Activated naive CD8-positive, alpha-beta T cell treated with anti-CD3 and anti-CD28 coated beads for 36 hours (primary cell): Measurements from ENCODE around the gene BANF2. TPM values are rescaled to one million over a fixed set of nuclear protein-coding genes. Genes with fewer than 3 reads are reported as not detected.
"Not testable (repeated sequence)": the region's sequence is repeated elsewhere in the genome, so short reads cannot be mapped to it uniquely, and the experiment has no call there.

Experiments
- DNase-seq: peaks from one replicate; pipeline ENCODE4 v3.0.0; 2021
- H3K27ac Mint-ChIP-seq: one replicate; pipeline ENCODE4 v1.8.0; 2022; ENCODE audit warnings: mild to moderate bottlenecking, moderate library complexity, mixed read lengths
- H3K27me3 Mint-ChIP-seq: one replicate; pipeline ENCODE4 v1.8.0; 2022; ENCODE audit warnings: mild to moderate bottlenecking, mixed read lengths
- H3K36me3 Mint-ChIP-seq: one replicate; pipeline ENCODE4 v1.8.0; 2021; ENCODE audit warnings: mild to moderate bottlenecking, mixed read lengths
- H3K4me1 Mint-ChIP-seq: one replicate; pipeline ENCODE4 v1.8.0; 2021; ENCODE audit warnings: mixed read lengths
- H3K4me3 Mint-ChIP-seq: one replicate; pipeline ENCODE4 v1.8.0; 2022; ENCODE audit warnings: mild to moderate bottlenecking, moderate library complexity, mixed read lengths
- H3K9me3 Mint-ChIP-seq: one replicate; pipeline ENCODE4 v1.8.0; 2022; ENCODE audit warnings: mixed read lengths
- total RNA-seq, 2 experiments: library from RNA; stranded (reverse); gene quantifications; one replicate each; pipeline ENCODE4 v1.2.3, GENCODE V29; 2021

The BANF2 gene
- total RNA-seq, 2 experiments from 2014 or later = not detected

GRCh38 chr20:17765017-17765416 is 65.3 kb downstream of the BANF2 start:
- Mint-ChIP-seq H3K4me3 (no peak overlapping the region), H3K9me3 (no peaks in the 10 kb centered on the region), H3K27ac (no peak overlapping the region), H3K27me3 (no peaks in the 10 kb centered on the region), H3K4me1 (no peaks in the 10 kb centered on the region), H3K36me3 (no peaks in the 10 kb centered on the region)
- no peak for DNase-seq

GRCh38 chr20:17765584-17765983 is 65.8 kb downstream of the BANF2 start:
- Mint-ChIP-seq H3K27me3 (no peaks in the 10 kb centered on the region), H3K36me3 (no peaks in the 10 kb centered on the region), H3K4me3 (no peak overlapping the region), H3K27ac (no peak overlapping the region), H3K9me3 (no peaks in the 10 kb centered on the region), H3K4me1 (no peaks in the 10 kb centered on the region)
- DNase-seq = no peak

GRCh38 chr20:17766226-17766625 is 66.5 kb downstream of the BANF2 start:
- Mint-ChIP-seq H3K36me3 (no peaks in the 10 kb centered on the region), H3K27ac (no peak overlapping the region), H3K27me3 (no peaks in the 10 kb centered on the region), H3K9me3 (no peaks in the 10 kb centered on the region), H3K4me3 (no peak overlapping the region), H3K4me1 (no peaks in the 10 kb centered on the region)
- DNase-seq = no peak

GRCh38 chr20:17767624-17768023 is 67.9 kb downstream of the BANF2 start:
- Mint-ChIP-seq H3K27me3 (no peaks in the 10 kb centered on the region), H3K27ac (no peak overlapping the region), H3K9me3 (no peaks in the 10 kb centered on the region), H3K4me3 (no peak overlapping the region), H3K4me1 (no peaks in the 10 kb centered on the region), H3K36me3 (no peaks in the 10 kb centered on the region)
- DNase-seq = no peak

GRCh38 chr20:17768271-17768670 is 68.5 kb downstream of the BANF2 start:
- no peaks in the 10 kb centered on the region for H3K27me3 Mint-ChIP-seq
- DNase-seq = no peak
- no peak overlapping the region for H3K27ac Mint-ChIP-seq
- H3K4me3 Mint-ChIP-seq = no peak overlapping the region
- no peaks in the 10 kb centered on the region for H3K4me1 Mint-ChIP-seq
- no peaks in the 10 kb centered on the region for H3K36me3 Mint-ChIP-seq
- no peaks in the 10 kb centered on the region for H3K9me3 Mint-ChIP-seq

GRCh38 chr20:17769716-17770115 is 70.0 kb downstream of the BANF2 start:
- not testable (repeated sequence) for H3K4me1 Mint-ChIP-seq, DNase-seq, H3K36me3 Mint-ChIP-seq, H3K9me3 Mint-ChIP-seq, H3K27ac Mint-ChIP-seq, H3K4me3 Mint-ChIP-seq, H3K27me3 Mint-ChIP-seq

- no peaks in the 10 kb centered on the region for H3K27me3 Mint-ChIP-seq
- no peaks in the 10 kb centered on the region for H3K36me3 Mint-ChIP-seq
- no peak for DNase-seq
- no peak overlapping the region for H3K27ac Mint-ChIP-seq
- H3K4me3 Mint-ChIP-seq = no peak overlapping the region
- no peaks in the 10 kb centered on the region for H3K9me3 Mint-ChIP-seq
- no peaks in the 10 kb centered on the region for H3K4me1 Mint-ChIP-seq
These were observed 71.6 kb downstream of the BANF2 start for GRCh38 chr20:17771206-17772004.

GRCh38 chr20:17772005-17772343 is 72.2 kb downstream of the BANF2 start:
- H3K27me3 Mint-ChIP-seq = no peaks in the 10 kb centered on the region
- no peak overlapping the region for H3K4me3 Mint-ChIP-seq
- no peaks in the 10 kb centered on the region for H3K36me3 Mint-ChIP-seq
- H3K27ac Mint-ChIP-seq = no peak overlapping the region
- no peak for DNase-seq
- H3K9me3 Mint-ChIP-seq = no peaks in the 10 kb centered on the region
- H3K4me1 Mint-ChIP-seq = no peaks in the 10 kb centered on the region

GRCh38 chr20:17773619-17774018 is 73.9 kb downstream of the BANF2 start:
- Mint-ChIP-seq H3K9me3 (no peaks in the 10 kb centered on the region), H3K4me1 (no peaks in the 10 kb centered on the region)
- no peak for DNase-seq

GRCh38 chr20:17775600-17775999 is 75.8 kb downstream of the BANF2 start:
- Mint-ChIP-seq H3K4me3 (no peak overlapping the region), H3K36me3 (no peaks in the 10 kb centered on the region), H3K4me1 (no peaks in the 10 kb centered on the region), H3K27me3 (no peaks in the 10 kb centered on the region), H3K9me3 (no peaks in the 10 kb centered on the region), H3K27ac (no peak overlapping the region)
- no peak for DNase-seq

More at GRCh38 chr20:17773619-17774018, 73.9 kb downstream of the BANF2 start:
- Mint-ChIP-seq H3K27ac (no peak overlapping the region), H3K36me3 (no peaks in the 10 kb centered on the region), H3K4me3 (no peak overlapping the region), H3K27me3 (no peaks in the 10 kb centered on the region)

- H3K36me3 Mint-ChIP-seq = no peaks in the 10 kb centered on the region
- no peaks in the 10 kb centered on the region for H3K27me3 Mint-ChIP-seq
- H3K4me3 Mint-ChIP-seq = no peak overlapping the region
- H3K4me1 Mint-ChIP-seq = no peaks in the 10 kb centered on the region
- no peaks in the 10 kb centered on the region for H3K9me3 Mint-ChIP-seq
- no peak overlapping the region for H3K27ac Mint-ChIP-seq
- DNase-seq = no peak
These were observed 76.8 kb downstream of the BANF2 start for GRCh38 chr20:17776551-17776950.

- not testable (repeated sequence) for H3K4me3 Mint-ChIP-seq, H3K27ac Mint-ChIP-seq, DNase-seq, H3K4me1 Mint-ChIP-seq, H3K36me3 Mint-ChIP-seq, H3K27me3 Mint-ChIP-seq, H3K9me3 Mint-ChIP-seq
These were observed 79.2 kb downstream of the BANF2 start for GRCh38 chr20:17779011-17779410.

- no peaks in the 10 kb centered on the region for H3K9me3 Mint-ChIP-seq
- H3K36me3 Mint-ChIP-seq = no peaks in the 10 kb centered on the region
- DNase-seq = no peak
- no peak overlapping the region for H3K4me3 Mint-ChIP-seq
- H3K27me3 Mint-ChIP-seq = no peaks in the 10 kb centered on the region
- no peaks in the 10 kb centered on the region for H3K4me1 Mint-ChIP-seq
- no peak overlapping the region for H3K27ac Mint-ChIP-seq
These were observed 83.0 kb downstream of the BANF2 start for GRCh38 chr20:17782768-17783167.

GRCh38 chr20:17783671-17784070 is 83.9 kb downstream of the BANF2 start:
- Mint-ChIP-seq H3K4me3 (no peak overlapping the region), H3K27me3 (no peaks in the 10 kb centered on the region), H3K4me1 (no peaks in the 10 kb centered on the region), H3K9me3 (no peaks in the 10 kb centered on the region), H3K27ac (no peak overlapping the region), H3K36me3 (no peaks in the 10 kb centered on the region)
- no peak for DNase-seq

GRCh38 chr20:17785007-17785406 is 85.2 kb downstream of the BANF2 start:
- H3K9me3 Mint-ChIP-seq = no peaks in the 10 kb centered on the region
- no peak overlapping the region for H3K4me3 Mint-ChIP-seq
- H3K4me1 Mint-ChIP-seq = no peaks in the 10 kb centered on the region
- no peaks in the 10 kb centered on the region for H3K27me3 Mint-ChIP-seq
- DNase-seq = no peak
- H3K36me3 Mint-ChIP-seq = no peaks in the 10 kb centered on the region
- H3K27ac Mint-ChIP-seq = no peak overlapping the region
